ELR (cell line): ENCODE data around the gene CCR7.
"Not testable (repeated sequence)": the region's sequence is repeated elsewhere in the genome, so short reads cannot be mapped to it uniquely, and the experiment has no call there.

Experiments used
- DNase-seq: peaks from one replicate; pipeline ENCODE4 v3.0.0-alpha.2; 2015; ENCODE audit warnings: low read depth

Gene CCR7

GRCh38 chr17:40551091-40551878 is 14.0 kb downstream of the CCR7 start:
- peak; percentile 81 for DNase-seq

- DNase-seq: peak; percentile 73
Measured at GRCh38 chr17:40550608-40551007, 14.7 kb downstream of the CCR7 start.

GRCh38 chr17:40548982-40549685 is 16.1 kb downstream of the CCR7 start:
- peak; percentile 87 for DNase-seq

- DNase-seq: no peak
Measured at GRCh38 chr17:40548491-40548981, 16.7 kb downstream of the CCR7 start.

- no peak for DNase-seq
Measured at GRCh38 chr17:40547785-40548478, 17.3 kb downstream of the CCR7 start.

GRCh38 chr17:40547079-40547784 is 18.0 kb downstream of the CCR7 start:
- DNase-seq: no peak

GRCh38 chr17:40546497-40546896 is 18.8 kb downstream of the CCR7 start:
- not testable (repeated sequence) for DNase-seq

- DNase-seq: no peak
Measured at GRCh38 chr17:40545660-40546059, 19.6 kb downstream of the CCR7 start.

- DNase-seq: peak; percentile 76
Measured at GRCh38 chr17:40542558-40543411, 22.5 kb downstream of the CCR7 start.

- no peak for DNase-seq
Measured at GRCh38 chr17:40541873-40542557, 23.3 kb downstream of the CCR7 start.

- no peak for DNase-seq
Measured at GRCh38 chr17:40541060-40541872, 24.0 kb downstream of the CCR7 start.

GRCh38 chr17:40540448-40540847 is 24.8 kb downstream of the CCR7 start:
- no peak for DNase-seq

- DNase-seq: no peak
Measured at GRCh38 chr17:40539711-40540411, 25.4 kb downstream of the CCR7 start.

- no peak for DNase-seq
Measured at GRCh38 chr17:40538936-40539705, 26.2 kb downstream of the CCR7 start.

- peak; percentile 75 for DNase-seq
Measured at GRCh38 chr17:40538019-40538935, 27.0 kb downstream of the CCR7 start.

- DNase-seq: no peak
Measured at GRCh38 chr17:40536295-40537171, 28.7 kb downstream of the CCR7 start.
